Stimulated activated CD8-positive, alpha-beta memory T cell treated with anti-CD3 and anti-CD28 coated beads, Interleukin-4, amount 100 ng/mL, for 24 hours (primary cell): ENCODE results near the gene GATA2.

ENCODE experiments used
- DNase-seq: peaks from one replicate; pipeline ENCODE4 v3.0.0-alpha.2; 2020; ENCODE audit warnings: low read depth

GATA2 gene

DNA sequence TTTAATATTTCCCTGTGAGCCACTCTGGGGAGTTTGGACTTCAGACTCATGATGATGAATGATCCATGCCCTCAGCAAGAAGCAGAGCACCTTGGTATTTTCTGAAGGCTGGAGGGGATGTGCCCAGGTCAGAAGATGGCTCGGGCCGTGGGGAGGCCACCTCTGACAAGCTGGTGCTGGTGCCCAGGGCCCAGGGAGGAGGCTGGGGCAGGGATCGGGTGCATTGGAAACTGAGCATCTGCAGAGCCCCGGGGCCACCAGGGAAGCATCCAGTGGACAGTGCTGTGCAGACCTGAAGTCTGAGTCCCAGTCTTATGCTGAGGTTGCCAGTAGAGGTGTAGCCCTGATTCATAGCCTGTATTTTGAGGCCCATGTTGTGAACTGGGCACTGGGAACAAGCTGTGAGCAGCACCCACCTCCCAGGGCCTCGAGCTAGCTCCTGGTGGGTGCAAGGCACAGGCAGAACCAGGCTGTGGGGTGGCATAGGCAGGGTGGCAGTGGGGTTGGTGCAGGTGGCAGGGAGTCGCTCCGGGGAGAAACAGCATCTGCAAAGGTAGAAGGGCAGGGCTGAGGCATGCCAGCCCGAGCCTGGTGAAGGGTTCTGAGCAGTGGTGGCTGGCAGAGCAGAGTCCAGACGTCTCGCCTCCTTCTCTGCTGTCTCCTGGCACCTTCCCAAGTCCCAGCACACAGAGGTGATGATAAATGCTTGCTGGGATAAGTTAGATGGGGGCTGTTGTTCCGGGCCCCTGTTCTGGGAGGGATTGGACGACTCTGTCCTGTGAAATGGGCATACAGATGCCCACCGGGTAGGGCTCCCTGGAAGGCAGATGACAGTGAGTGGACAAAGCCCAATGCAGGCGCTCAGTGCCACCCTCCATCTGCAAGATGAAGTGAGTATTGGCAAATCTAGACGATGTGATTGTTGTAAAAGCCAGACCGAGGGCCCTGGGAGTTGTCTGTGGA is 36.9 kb downstream of the GATA2 start:
- no peak for DNase-seq

DNA sequence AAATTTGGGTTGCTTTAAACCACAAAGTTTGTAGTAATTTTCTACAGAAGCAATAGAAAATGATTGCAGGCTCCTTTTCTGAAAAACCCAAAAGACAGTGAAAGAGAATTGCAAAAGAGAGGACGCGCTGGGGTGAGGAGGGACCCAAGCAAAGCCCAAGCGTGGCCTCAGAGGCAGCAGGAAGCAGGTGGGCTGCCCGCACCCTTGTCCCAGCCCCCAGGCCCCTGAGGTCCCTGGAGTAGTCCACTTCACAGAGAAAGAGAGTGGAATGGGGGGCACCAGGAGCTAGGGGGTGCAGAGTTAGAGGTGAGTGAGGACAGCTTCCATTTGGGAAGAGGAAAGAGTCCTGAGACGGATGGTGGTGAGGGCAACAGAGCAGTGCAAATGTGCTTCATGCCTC is 37.9 kb downstream of the GATA2 start:
- DNase-seq, result no peak

DNA sequence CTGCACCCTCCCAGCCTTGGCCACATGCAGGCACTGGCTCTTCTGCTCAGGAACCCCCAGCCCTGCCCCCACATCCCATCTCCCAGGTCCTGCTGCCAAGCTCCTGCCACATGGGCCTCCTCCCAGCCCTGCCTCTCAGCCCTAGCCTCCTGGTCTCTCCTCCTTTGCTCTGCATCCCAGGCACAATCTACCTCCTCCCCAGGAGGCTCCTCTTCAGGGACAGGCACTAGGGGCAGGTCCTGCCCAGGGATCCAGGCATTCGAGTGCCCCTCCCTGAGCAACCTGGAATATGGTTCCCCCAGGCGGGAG is 38.7 kb downstream of the GATA2 start:
- no peak for DNase-seq

DNA sequence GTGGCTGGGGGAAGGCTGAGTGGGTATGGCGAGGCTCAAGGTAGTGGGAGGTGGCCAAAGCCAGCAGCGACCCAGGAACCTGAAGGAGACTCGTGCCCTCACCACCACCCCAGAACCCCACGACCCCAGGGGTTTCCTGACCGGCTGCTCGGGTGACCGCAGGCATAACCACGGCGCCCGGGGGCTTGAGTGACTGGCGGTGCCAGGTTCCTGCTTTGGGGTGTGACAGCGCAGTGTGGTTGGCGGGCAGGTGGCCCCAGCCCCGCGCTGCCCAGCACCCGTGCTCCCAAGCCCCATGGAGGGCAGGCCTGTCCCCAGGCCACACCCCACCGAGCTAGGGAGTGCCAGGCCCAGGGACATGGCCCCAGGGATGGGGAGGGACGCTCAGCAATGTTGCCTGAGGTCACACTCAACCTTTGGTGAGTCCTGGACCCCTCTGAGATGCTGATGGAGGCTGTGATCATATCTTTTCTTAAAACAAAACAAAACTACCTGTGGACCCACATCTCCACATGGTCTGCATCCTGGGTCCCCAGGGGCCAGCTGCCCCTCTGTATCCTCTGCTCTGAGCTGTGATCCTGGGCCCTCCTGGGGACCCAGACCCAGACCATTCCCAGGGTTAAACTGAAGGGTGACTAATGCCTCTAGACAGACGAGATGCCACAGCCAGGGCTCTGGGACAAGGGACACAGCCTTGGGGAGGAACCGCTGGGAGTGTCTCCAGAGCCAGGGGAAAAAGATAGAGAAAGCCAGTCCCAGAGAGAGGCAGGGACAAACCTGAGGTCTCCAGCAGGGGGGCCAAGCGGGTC is 39.3 kb downstream of the GATA2 start:
- no peak for DNase-seq

DNA sequence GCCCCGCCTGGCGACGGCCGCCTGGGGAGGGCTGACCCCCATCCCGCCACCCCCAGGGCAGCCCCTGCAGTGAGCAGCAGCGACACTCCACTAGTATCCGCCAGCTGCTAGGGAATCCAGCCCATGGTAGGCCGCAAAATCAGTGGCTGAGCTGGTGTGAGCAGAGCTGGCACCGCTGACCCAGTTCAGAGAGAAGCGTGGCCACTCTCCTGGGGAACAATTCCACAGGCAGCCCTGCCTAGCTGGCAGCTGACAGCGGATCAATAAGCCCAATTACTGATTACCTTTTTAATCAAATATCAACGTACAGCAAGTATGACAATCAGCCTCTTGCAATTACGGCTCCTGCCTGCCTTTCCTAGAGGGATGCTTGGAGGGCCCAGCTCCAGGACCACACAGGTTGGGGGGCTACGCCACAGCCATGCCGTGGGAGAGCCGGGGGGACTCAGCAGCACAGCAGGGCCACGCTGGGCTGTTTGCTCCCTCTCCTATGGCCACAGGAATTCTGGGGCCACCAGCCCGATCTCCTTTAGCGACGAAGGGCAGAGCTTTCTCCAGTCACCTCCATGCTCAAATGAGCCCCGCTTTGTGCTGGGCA is 40.2 kb downstream of the GATA2 start:
- no peak for DNase-seq

DNA sequence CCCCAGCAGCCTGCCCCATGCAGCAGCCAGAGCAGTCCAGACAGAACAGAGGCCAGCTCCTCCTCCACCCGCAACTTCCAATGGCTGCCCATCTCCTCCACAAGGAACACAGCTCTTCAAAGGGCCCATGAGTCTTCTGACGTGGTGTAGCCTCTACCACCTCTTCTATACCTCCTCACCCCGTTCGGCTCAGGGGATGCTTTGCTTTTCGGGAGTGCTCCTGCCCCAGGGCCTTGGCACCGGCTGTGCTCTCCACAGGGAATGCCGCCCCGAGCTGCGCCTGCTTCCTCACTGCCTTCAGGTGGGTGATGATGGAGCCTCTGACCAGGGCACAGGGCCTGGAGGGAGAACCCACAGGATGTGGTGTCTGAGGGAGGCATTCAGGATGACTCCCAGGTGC is 40.9 kb downstream of the GATA2 start:
- DNase-seq, result no peak

DNA sequence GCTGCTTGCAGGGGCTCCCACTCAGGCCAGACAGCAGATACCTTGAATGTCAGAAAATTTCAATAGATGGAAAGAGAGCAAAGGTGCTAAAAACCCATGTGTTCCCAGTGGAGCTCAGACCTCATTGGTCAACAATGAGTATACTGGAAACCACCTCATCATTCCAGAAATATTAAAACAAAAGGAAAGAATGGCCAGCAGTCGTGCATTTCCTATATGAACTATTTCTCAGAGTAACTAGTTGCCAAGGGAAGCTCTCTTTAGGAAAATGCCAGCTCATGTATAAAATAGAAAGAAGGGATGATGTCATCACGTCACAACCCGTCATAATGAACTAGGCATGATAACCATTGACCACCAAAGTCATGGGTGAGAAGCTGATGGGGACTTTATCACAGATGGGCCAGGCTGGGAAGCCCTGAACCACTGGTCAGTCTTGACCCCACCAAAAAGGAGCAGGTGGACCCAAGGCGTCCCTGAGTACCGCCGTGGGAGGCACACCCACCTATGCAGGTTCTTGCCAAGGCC is 43.8 kb downstream of the GATA2 start:
- DNase-seq, result no peak

DNA sequence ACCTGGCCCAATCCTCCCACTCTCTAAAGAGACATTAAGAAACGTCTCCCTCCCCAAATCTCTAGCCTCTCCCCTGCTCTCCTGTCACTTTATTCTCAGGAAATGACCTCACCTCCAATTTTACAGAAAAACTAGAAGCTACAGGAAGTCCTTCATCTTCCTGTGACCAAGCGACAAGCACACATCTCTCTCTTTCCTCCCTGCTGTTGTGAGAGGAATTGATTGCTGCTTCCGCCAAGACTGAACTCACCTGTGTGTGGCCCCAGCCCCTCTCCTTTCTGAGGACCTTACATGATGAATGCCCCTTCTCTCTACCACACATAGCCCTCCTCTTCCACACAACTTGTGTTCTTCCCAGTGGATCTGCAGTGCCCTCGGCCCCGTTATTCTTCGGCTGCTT is 44.5 kb downstream of the GATA2 start:
- no peak for DNase-seq

DNA sequence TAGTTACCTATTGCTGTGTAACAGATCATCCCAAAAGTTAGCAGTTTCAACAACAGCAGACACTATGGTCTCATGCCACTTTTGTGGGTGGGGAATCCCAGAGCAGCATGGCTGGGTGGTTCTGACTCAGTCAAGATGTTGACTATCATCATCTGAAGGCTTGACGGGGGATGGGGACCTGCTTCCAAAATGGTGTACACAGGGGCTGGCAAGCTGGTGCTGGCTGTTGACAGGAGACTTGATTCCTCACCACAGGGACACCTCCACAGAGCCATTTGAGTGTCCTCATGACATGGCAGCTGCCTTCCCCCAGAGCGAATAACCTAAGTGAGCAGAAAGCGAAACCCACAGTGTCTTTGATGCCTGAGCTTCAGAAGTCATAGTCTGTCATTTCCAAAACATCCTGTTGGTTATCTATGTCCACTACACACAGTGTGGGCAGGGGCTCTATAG is 45.4 kb downstream of the GATA2 start:
- DNase-seq, result peak; percentile 28

DNA sequence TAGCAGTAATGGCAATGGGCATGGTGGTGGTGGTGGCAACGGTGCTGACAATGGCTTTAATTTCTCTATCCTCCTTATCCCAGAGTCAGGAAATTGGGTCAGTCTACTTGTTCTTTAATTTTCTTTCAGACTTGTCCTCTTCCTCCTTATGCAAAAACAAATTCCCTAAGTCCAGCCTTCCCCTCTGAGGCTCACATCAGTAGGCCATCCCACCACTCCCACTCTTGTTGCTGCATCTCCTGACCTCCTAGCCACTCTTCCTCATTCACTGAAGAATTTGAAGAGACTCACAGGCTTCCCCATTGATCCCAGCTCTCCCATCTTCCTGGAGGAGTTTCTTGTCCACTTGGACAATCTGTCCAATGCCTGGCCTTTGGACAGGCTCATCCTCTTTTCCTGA is 46.2 kb downstream of the GATA2 start:
- no peak for DNase-seq

DNA sequence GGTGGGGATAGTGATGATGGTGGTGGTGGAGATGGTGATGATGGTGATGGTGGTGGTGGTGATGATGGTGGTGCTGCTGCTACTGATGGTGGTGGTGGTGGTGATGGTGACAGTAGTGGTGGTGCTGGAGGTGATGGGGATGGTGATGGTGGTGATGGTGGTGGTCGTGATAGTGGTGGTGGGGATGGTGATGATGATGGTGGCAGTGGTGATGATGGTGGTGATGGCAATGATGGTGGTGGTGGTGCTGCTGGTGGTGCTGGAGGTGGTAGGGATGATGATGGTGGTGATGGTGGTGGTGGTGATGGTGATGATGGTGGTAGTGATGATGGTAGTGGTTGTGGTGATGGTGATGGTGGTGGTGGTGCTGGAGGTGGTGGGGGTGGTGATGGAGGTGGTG is 47.6 kb downstream of the GATA2 start:
- DNase-seq, result no peak

DNA sequence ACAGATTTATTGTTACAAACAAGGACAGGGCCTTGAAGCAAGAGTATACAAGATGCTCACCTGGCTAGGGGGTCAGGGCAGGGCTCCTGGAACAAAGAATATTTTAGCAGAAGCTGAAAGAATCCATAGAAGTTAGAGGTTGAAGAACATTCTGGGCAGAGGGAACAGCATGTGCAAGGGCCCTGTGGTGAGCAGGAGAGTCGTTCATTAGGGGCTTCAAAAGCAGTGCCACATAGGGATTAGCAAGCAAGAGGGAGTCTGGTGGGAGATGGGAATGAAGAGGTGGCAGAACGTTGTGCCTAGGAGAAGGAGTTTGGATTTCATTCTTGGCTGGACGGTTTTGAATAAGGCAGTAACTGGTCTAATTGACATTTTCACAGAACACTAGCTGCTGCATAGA is 49.2 kb downstream of the GATA2 start:
- DNase-seq, result no peak

DNA sequence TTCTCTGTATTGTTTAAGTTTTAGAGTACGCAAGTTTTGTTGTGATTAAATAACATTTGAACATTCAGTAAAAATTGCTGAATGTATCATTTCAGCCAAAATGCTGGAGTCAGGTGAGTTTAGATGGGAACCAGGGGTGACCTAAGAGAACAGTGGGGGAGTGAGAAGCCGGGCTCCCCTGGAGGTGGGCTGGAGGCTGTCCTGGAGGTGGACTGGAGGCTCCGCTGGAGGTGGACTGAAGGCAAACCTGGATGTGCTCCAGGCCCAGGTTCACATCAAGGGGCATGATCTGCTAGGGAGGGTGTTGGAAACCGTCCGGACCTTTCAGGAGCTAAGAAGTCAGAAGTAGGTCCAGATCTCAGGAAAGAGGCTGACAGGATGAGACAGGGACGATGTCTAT is 50.1 kb downstream of the GATA2 start:
- DNase-seq, result no peak

DNA sequence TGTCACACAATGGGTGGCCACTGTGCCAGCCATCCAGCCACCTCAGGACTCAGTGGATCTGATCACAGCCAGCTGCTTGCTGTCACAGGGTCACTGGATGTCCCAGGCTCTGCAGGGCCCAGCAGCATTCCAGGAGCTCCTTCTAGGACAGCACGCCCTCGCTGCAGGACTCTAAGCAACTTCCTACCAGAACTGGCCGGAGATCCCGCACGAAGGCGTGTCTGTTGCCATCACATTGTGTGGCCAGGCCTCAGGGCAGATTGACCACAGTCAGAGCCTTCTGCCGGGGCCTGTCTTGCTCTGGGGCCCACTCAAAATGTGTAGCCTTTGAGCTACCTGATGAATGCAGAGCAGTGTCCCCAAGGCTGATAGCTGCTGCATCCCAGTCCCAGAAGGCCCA is 50.9 kb downstream of the GATA2 start:
- no peak for DNase-seq

DNA sequence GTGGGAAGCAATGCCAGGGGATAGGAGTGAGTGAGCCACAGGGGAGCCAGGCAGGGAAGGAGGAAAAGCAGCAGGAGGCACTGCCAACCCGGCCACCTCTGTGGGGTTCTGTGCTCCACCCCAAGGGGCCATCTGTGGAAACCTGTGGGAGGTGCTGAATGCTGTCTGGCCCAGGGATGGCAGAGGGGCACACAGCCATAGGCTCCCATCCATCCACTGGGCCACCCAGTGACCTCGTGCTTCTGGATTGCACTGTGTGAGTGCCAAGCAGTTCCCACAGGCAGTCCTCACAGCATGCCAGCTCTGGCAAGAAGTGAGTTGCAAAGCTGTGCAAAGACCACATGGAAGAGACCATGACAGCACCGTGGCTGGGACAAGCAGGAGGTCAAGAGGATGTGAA is 53.8 kb downstream of the GATA2 start:
- DNase-seq, result no peak

DNA sequence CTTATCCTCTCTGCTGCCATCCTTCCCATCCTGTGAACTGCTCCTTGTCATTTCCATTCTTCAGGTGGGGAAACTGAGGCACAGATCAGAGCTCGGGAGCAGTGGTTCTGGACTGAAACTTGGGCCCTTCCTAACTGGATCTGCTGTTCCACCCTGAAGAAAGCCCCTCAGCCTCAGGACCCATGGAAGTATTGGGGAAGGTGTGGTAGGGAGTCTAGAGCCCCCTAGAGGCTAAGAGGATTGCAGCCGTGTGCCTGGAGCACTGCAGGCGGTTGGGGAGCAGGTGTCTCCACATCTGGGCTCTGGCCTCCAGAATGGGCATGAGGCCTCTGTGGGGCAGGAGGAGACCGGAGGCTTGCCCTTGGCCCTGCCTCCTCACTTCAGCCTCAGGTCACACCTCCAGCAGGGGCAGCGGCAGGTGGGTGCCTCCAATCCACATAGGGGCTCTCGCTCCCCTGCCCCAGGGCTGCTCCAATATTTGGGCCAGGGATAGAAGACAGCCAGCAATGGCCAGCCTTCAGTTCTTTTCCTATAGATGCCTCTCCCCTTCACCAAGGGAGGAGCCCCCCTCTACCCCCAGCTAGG is 54.4 kb downstream of the GATA2 start:
- no peak for DNase-seq

DNA sequence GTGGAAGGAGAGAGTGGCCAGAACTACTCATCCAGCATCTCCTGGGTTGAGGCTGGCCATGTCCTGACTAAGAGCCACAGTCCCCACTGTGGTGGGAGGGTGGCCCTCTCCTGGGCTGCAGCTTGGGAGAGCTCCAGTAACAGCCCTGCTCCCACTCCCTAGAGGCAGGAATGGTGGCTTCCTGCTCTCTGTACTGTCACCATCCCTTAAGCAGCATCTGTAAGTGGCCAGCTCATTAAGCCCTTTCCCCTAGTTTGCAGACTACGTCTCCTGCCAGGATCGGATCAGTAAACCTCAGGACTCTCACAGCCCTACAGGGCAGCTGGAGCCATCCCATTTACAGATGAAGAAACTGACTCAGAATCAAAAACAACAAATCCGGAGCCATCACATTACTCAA is 56.8 kb downstream of the GATA2 start:
- DNase-seq, result no peak

DNA sequence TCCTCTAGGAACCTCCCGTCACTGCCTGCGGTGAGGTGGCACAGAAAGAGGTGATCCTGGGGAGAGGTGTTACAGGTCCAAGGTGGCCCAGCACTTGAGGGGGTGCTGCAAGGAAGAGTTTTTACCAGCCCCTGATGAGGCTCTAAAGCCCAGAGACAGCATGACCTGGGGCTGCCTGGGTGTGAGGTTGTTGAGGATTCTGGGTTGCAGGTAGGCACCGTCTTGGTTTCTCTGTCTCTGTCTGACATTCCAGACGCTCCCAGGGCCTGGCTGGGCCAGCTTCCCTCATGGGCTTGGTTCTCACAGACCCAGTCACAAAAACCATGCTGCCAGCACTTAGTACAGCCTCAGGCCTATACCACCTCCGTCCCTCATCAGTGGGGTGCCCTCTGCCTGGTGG is 57.4 kb downstream of the GATA2 start:
- DNase-seq, result no peak

DNA sequence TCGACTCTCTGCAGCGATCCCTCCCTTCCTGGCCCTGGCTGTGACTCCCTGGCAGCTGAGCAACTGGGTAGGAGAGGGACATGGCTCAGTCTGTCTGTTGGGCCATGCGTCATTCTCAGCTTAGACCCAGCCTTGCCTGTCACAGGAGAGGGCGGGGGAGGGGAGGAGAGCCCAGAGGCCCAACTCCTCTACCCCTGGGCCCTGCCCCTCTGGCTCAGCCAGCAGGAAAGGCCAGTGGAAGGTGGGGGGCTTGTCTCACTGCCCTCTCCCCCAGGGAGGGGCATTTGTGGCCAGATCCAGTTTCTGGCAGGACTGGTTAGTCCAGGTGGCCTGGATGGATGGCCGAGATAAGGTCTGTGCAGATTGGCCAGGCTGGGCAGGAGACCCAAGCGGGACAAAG is 57.9 kb downstream of the GATA2 start:
- DNase-seq, result no peak

DNA sequence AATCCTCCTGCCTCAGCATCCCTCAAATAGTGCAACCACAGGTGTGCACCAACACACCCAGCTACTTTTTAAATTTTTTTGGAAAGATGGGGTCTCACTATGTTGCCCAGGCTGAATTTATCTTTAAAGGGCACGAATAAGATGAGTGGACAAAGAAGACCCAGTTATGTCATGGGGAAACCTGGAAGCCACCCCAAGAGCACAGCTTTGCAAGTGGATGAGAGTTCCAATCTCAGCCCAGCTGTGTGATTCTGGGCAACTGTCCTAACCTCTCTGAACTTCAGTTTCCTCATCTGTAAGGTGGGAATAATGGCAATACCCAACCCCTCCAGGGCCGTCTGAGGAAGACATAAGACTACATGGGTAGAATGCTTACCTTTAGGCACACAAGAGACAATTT is 58.5 kb downstream of the GATA2 start:
- DNase-seq, result no peak

DNA sequence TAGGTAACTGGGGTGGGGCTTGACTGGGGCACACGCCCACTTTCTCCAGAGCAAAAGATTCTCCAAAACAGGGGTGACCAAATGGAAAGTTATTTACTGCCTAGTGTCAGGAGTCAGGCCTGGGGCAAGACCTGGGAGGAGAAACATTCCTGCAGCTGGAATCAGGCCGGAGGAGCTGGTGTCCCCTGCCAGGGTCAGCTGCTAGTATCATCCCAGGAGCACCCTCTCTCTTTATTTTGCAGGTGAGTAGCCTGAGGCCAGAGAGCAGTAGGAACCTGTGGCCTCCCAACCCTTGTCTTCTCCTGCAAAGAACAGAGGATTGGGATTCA is 59.2 kb downstream of the GATA2 start:
- no peak for DNase-seq
